ENCODE results near the gene HSD17B1.
"Not testable (repeated sequence)": the region's sequence is repeated elsewhere in the genome, so short reads cannot be mapped to it uniquely, and the experiment has no call there.

The HSD17B1 gene

GRCh38 chr17:42525221-42525620, 27.5 kb upstream of the HSD17B1 start:
- DNase-seq (ENCODE audit: low read depth): peak; percentile 59

- no peak for DNase-seq (ENCODE audit: low read depth)
These were observed 26.7 kb upstream of the HSD17B1 start for GRCh38 chr17:42526031-42526444.

- no peak for DNase-seq (ENCODE audit: low read depth)
These were observed 24.8 kb upstream of the HSD17B1 start for GRCh38 chr17:42527932-42528331.

GRCh38 chr17:42529061-42529460, 23.7 kb upstream of the HSD17B1 start:
- DNase-seq (ENCODE audit: low read depth): no peak

- DNase-seq (ENCODE audit: low read depth): no peak
These were observed 21.7 kb upstream of the HSD17B1 start for GRCh38 chr17:42530952-42531454.

GRCh38 chr17:42531455-42532354, 21.0 kb upstream of the HSD17B1 start:
- DNase-seq (ENCODE audit: low read depth): no peak

- DNase-seq (ENCODE audit: low read depth): no peak
These were observed 17.3 kb upstream of the HSD17B1 start for GRCh38 chr17:42535155-42536047.

- peak; percentile 63 for DNase-seq (ENCODE audit: low read depth)
These were observed 16.7 kb upstream of the HSD17B1 start, which contains the start of gene NAGLU for GRCh38 chr17:42536048-42536371. NAGLU (plus strand) TSS chr17:42536241; CDS start chr17:42536273, 32 bp downstream.

GRCh38 chr17:42536372-42537155, 16.2 kb upstream of the HSD17B1 start:
- DNase-seq (ENCODE audit: low read depth): no peak

- no peak for DNase-seq (ENCODE audit: low read depth)
These were observed 15.4 kb upstream of the HSD17B1 start for GRCh38 chr17:42537156-42537805.

GRCh38 chr17:42537826-42538451, 14.8 kb upstream of the HSD17B1 start:
- DNase-seq (ENCODE audit: low read depth): no peak

- DNase-seq (ENCODE audit: low read depth): no peak
These were observed 14.2 kb upstream of the HSD17B1 start for GRCh38 chr17:42538482-42538881.

GRCh38 chr17:42540558-42540957, 12.2 kb upstream of the HSD17B1 start:
- DNase-seq (ENCODE audit: low read depth): not testable (repeated sequence)

GRCh38 chr17:42541041-42541833, 11.5 kb upstream of the HSD17B1 start:
- no peak for DNase-seq (ENCODE audit: low read depth)

GRCh38 chr17:42543190-42544079, 9.3 kb upstream of the HSD17B1 start:
- no peak for DNase-seq (ENCODE audit: low read depth)

GRCh38 chr17:42544874-42545283, 7.8 kb upstream of the HSD17B1 start:
- no peak for DNase-seq (ENCODE audit: low read depth)

- not testable (repeated sequence) for DNase-seq (ENCODE audit: low read depth)
These were observed 6.8 kb upstream of the HSD17B1 start for GRCh38 chr17:42545755-42546505.

GRCh38 chr17:42547001-42547461, 5.7 kb upstream of the HSD17B1 start:
- DNase-seq (ENCODE audit: low read depth): no peak

Measured in HS-5 (cell line).